ENCODE results near the gene CLSTN3. TPM values are rescaled to one million over a fixed set of nuclear protein-coding genes. Genes with fewer than 3 reads are reported as not detected.

CLSTN3 gene
- total and polyA plus RNA-seq, 2 of the 13 experiments (the other 11 are each of a cell fraction or from before 2014, with no cell fraction given): 26.2 to 94.1 TPM

DNA sequence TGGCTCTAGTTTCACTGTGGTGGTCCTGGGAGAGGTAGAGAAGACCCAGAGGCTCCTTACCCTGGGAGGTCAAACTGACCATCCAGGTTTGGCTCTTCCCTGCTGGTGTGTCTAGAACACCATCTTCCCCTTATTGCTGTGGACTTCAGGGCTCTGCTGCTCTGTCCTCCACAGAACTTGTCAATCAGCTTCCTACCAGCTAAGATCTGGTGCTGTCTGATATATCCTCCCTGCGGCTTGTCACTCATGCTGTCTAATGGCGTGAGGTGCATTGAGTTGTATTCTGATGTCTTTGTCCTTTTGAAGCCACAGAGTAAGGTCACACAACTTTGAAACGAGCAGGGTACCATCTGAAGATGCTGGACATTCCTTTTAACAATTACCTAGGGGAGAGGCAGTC is 14.0 kb upstream of the CLSTN3 start:
- Histone ChIP-seq H3K9ac (ENCODE audit: insufficient read depth, low read depth, low read length) (no peak overlapping the region), H3K36me3 (replicated peaks in 1 of 2; ENCODE audit: control insufficient read depth in 1 of 2, insufficient read depth in 2 of 2, low read length in 2 of 2) (peaks cover 3 to 7% of the 10 kb centered on the region in 2 experiments; a peak in 3 of 5 replicates), H3K4me1 (ENCODE audit: insufficient read depth, low read length) (peaks cover 15% of the 10 kb centered on the region), H3K4me3 (replicated peaks in 1 of 3; ENCODE audit: insufficient read depth in 1 of 3, low read depth in 2 of 3, low read length in 3 of 3) (no peak overlapping the region), H2AFZ (ENCODE audit: low read length) (no peak overlapping the region), H3K27me3 (ENCODE audit: control insufficient read depth in 1 of 2, insufficient read depth in 2 of 2, low read length in 2 of 2) (no peaks in the 10 kb centered on the region), H3K4me2 (ENCODE audit: low read depth, low read length) (no peak overlapping the region), H4K20me1 (ENCODE audit: insufficient read depth, low read length) (no peaks in the 10 kb centered on the region), H3K9me3 (ENCODE audit: low read length) (no peaks in the 10 kb centered on the region), H3K27ac (ENCODE audit: extremely low read length, insufficient read depth, low read length) (no peak overlapping the region), H3K79me2 (ENCODE audit: insufficient read depth, low read length) (no peaks in the 10 kb centered on the region)
- TF ChIP-seq GPN1 (CRISPR knock-in tag; IDR thresholded peaks at IDR 0.05; ENCODE audit: borderline replicate concordance) (no peak), TRIM24 (CRISPR knock-in tag; IDR thresholded peaks at IDR 0.05) (no peak), NFYB (CRISPR knock-in tag; IDR thresholded peaks at IDR 0.05) (no peak), THYN1 (CRISPR knock-in tag; IDR thresholded peaks at IDR 0.05; ENCODE audit: borderline replicate concordance, low read depth) (no peak), ZNF24 (IDR thresholded peaks at IDR 0.05) (no peak), HOXA3 (CRISPR knock-in tag; IDR thresholded peaks at IDR 0.05) (no peak), MATR3 (CRISPR knock-in tag; IDR thresholded peaks at IDR 0.05) (no peak), ZNF337 (CRISPR knock-in tag; IDR thresholded peaks at IDR 0.05; ENCODE audit: borderline replicate concordance, low read depth) (no peak), PCBP2 (optimal IDR thresholded peaks at IDR 0.05; ENCODE audit: low read depth, low read length, poor library complexity, severe bottlenecking) (no peak), EEA1 (CRISPR knock-in tag; IDR thresholded peaks at IDR 0.05; ENCODE audit: borderline replicate concordance) (no peak), MAZ (IDR thresholded peaks at IDR 0.05; ENCODE audit: borderline replicate concordance, low read depth, low read length) (no peak), MAZ (CRISPR knock-in tag; IDR thresholded peaks at IDR 0.05; ENCODE audit: low read depth) (no peak), HNRNPK (IDR thresholded peaks at IDR 0.05; ENCODE audit: low read depth, low read length, poor library complexity, severe bottlenecking) (no peak), ELF4 (CRISPR knock-in tag; IDR thresholded peaks at IDR 0.05; ENCODE audit: borderline replicate concordance) (no peak)
- TF ChIP-seq, protein P1, sequence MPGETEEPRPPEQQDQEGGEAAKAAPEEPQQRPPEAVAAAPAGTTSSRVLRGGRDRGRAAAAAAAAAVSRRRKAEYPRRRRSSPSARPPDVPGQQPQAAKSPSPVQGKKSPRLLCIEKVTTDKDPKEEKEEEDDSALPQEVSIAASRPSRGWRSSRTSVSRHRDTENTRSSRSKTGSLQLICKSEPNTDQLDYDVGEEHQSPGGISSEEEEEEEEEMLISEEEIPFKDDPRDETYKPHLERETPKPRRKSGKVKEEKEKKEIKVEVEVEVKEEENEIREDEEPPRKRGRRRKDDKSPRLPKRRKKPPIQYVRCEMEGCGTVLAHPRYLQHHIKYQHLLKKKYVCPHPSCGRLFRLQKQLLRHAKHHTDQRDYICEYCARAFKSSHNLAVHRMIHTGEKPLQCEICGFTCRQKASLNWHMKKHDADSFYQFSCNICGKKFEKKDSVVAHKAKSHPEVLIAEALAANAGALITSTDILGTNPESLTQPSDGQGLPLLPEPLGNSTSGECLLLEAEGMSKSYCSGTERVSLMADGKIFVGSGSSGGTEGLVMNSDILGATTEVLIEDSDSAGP (CRISPR knock-in tag; IDR thresholded peaks at IDR 0.05; ENCODE audit: borderline replicate concordance): no peak
- ATAC-seq: no peak
- intact Hi-C loops (cut with micrococcal nuclease; ENCODE audit: unreplicated experiment): no loop called here
- WGBS (ENCODE audit: low lambda C conversion rate): 89% methylated on average over 3 of the region's 3 CpGs
- in situ Hi-C loops (cut with HindIII; ENCODE audit: extremely low pct_ligation_motif_present, low pct_unique_long_range_greater_than_20kb): loop anchor here (10.0 kb wide), 2 partner anchors 51 to 171 kb away; partner anchors contain the start of genes C12orf57, C1S and RNU7-1
- ChIA-PET POLR2A (no interaction called here), CTCF (ENCODE audit: low intra/inter-chr PET ratio, low total read pairs) (no interaction called here)
- no peak for DNase-seq (ENCODE audit: low spot score)
- no TSS peak for BruUV-seq (replicated peaks)
- FAIRE-seq: no peak

All from HepG2 (cell line).